Measurements from ENCODE around the gene ZFP36. TPM values are rescaled to one million over a fixed set of nuclear protein-coding genes. Genes with fewer than 3 reads are reported as not detected.

Gene ZFP36
- polyA plus RNA-seq, 2 of the 4 experiments (the other 2 are of a cell fraction) = 22.1 to 29.1 TPM

GRCh38 chr19:39412867-39413271 is 6.2 kb downstream of the ZFP36 start:
- CTCF ChIA-PET = interaction anchor here (0.7 to 23.5 kb wide), 28 partner anchors 12 to 1010 kb away, joined by 3 to 484 read pairs (median 10); partner anchors contain the start of genes FAM98C, MED29, PAF1 and RPS16
- TF ChIP-seq HMGXB4 (CRISPR knock-in tag; IDR thresholded peaks at IDR 0.05; ENCODE audit: borderline replicate concordance) (0 out of 2 replicates have a peak, but pooled peaks have one; percentile 4), TFCP2L1 (CRISPR knock-in tag; IDR thresholded peaks at IDR 0.05) (no peak), CHD2 (IDR thresholded peaks at IDR 0.05; ENCODE audit: low read length, partially characterized antibody) (peak; percentile 0), PHF8 (IDR thresholded peaks at IDR 0.05; ENCODE audit: borderline replicate concordance, low read depth) (0 out of 2 replicates have a peak, but pooled peaks have one; percentile 8), PBX3 (IDR thresholded peaks at IDR 0.05) (no peak), ZNF302 (CRISPR knock-in tag; IDR thresholded peaks at IDR 0.05) (no peak), CTCF (IDR thresholded peaks at IDR 0.05) (peak; percentile 44; the same call in 2 of the 3 replicates), MAZ (IDR thresholded peaks at IDR 0.05; ENCODE audit: borderline replicate concordance, low read depth, low read length) (no peak), CBX2 (IDR thresholded peaks at IDR 0.05; ENCODE audit: borderline replicate concordance, low read depth) (no peak), KDM5A (IDR thresholded peaks at IDR 0.05) (0 out of 2 replicates have a peak, but pooled peaks have one; percentile 50), E2F6 (IDR thresholded peaks at IDR 0.05; ENCODE audit: borderline replicate concordance, low read depth) (no peak)
- peak overlapping the region; percentile 89 for H3K4me2 ChIP-seq
- 2% methylated on average over 24 of the region's 24 CpGs for whole genome bisulfite sequencing (ENCODE audit: missing lambda C conversion rate)
- H3K27ac ChIP-seq = peak overlapping the region; percentile 89 to 94
- ATAC-seq (no peak), DNase-seq (ENCODE audit: low read depth in 1 of 2, low spot score in 1 of 2) (no peak), FAIRE-seq (no peak)
- POLR2A ChIA-PET = interaction anchor here (0.9 to 4.7 kb wide), 10 partner anchors 11 to 71 kb away, joined by 3 to 102 read pairs (median 20); partner anchors contain the start of genes MED29, PAF1, RPS16 and SAMD4B
- H3K4me3 ChIP-seq = peak overlapping the region; percentile 67
- peaks cover 43% of the 10 kb centered on the region for H3K4me1 ChIP-seq
- H3K9me3 ChIP-seq = no peaks in the 10 kb centered on the region

- ATAC-seq (peak; percentile 1; a peak in 4 of 6 replicates), DNase-seq (ENCODE audit: low read depth in 1 of 2, low spot score in 1 of 2) (peak; percentile 67 to 74), FAIRE-seq (no peak)
- POLR2A ChIA-PET = interaction anchor here (0.9 to 4.7 kb wide), 10 partner anchors 9 to 119 kb away, joined by 3 to 102 read pairs (median 6); partner anchors contain the start of genes EID2B, MED29, PAF1 and RPS16
- no peak for TF ChIP-seq ZC3H11A (IDR thresholded peaks at IDR 0.05)
- TF ChIP-seq POLR2A (IDR thresholded peaks at IDR 0.05; ENCODE audit: low read length) = peak; percentile 37; the same call in 1 of the 2 replicates
- peak; percentile 22 to 50; a peak in 1 of 5 replicates for TF ChIP-seq JUN (IDR thresholded peaks at IDR 0.05)
- no peak for TF ChIP-seq SREBF2 (IDR thresholded peaks at IDR 0.05)
- Histone ChIP-seq H3K27ac (peak overlapping the region; percentile 89 to 94), H3K4me3 (peak overlapping the region; percentile 67), H3K4me1 (peaks cover 40% of the 10 kb centered on the region), H3K4me2 (peak overlapping the region; percentile 89), H3K9me3 (no peaks in the 10 kb centered on the region)
- CTCF ChIA-PET = interaction anchor here (0.6 to 23.5 kb wide), 15 partner anchors 13 to 130 kb away, joined by 3 to 457 read pairs (median 6); partner anchors contain the start of genes EID2B, MED29, PAF1 and RPS16
- 4% methylated on average over 29 of the region's 54 CpGs for WGBS (ENCODE audit: missing lambda C conversion rate)
These were observed 6.7 kb downstream of the ZFP36 start for GRCh38 chr19:39413272-39413910.
